ENCODE data around the gene STK32B.

- TF ChIP-seq CTCF (IDR thresholded peaks at IDR 0.05): no peak
- TF ChIP-seq POLR2A (IDR thresholded peaks at IDR 0.05): no peak
Measured at GRCh38 chr4:5045097-5045496, 6.2 kb upstream of the STK32B start.

All from lower leg skin (tissue), 3 donors.